Activated CD8-positive, alpha-beta T cell treated with anti-CD3 and anti-CD28 coated beads for 36 hours (primary cell): ENCODE results near the gene TBC1D16. TPM values are rescaled to one million over a fixed set of nuclear protein-coding genes. Genes with fewer than 3 reads are reported as not detected.

Source experiments
- ATAC-seq: fragments of 200-7000 bp; cut with Tn5 transposase; one replicate; pipeline ENCODE4 v1.10.0; 2021; ENCODE audit warnings: mild to moderate bottlenecking, moderate library complexity
- CTCF ChIA-PET: fragments of 350-600 bp; sonication (Branson Sonifier 250); formaldehyde crosslinking; loops from one replicate; lab custom pipeline; 2021; ENCODE audit warnings: antibody characterized with exemption; lab: Charles Lee
- POLR2A ChIA-PET: fragments of 350-600 bp; sonication (Branson Sonifier 250); formaldehyde crosslinking; loops from one replicate; lab custom pipeline; 2021; ENCODE audit warnings: antibody characterized with exemption; lab: Charles Lee
- DNase-seq: peaks from one replicate; pipeline ENCODE4 v3.0.0-alpha.2; 2020
- H3K27ac Mint-ChIP-seq: one replicate; pipeline ENCODE4 v1.8.0; 2021; ENCODE audit warnings: mild to moderate bottlenecking, mixed read lengths
- H3K27me3 Mint-ChIP-seq: one replicate; pipeline ENCODE4 v1.8.0; 2021; ENCODE audit warnings: mixed read lengths
- H3K36me3 Mint-ChIP-seq: one replicate; pipeline ENCODE4 v1.8.0; 2021; ENCODE audit warnings: low read depth, mixed read lengths
- H3K4me1 Mint-ChIP-seq: one replicate; pipeline ENCODE4 v1.8.0; 2021; ENCODE audit warnings: low read depth, mixed read lengths
- H3K4me3 Mint-ChIP-seq: one replicate; pipeline ENCODE4 v1.8.0; 2021; ENCODE audit warnings: mild to moderate bottlenecking, moderate library complexity, mixed read lengths
- H3K9me3 Mint-ChIP-seq: one replicate; pipeline ENCODE4 v1.8.0; 2021; ENCODE audit warnings: mixed read lengths
- intact Hi-C: fragments of 100-400 bp; cut with micrococcal nuclease; formaldehyde crosslinking; loops from one replicate; pipeline ENCODE4 v1.10.0; 2022
- total RNA-seq, 2 experiments: library from RNA; stranded (reverse); gene quantifications; one replicate each; pipeline ENCODE4 v1.2.3, GENCODE V29; 2021
- TF ChIP-seq, protein P1 (sequence below): fragments of 200-600 bp; IDR thresholded peaks from one replicate; pipeline ENCODE4 v1.8.0; 2022; ENCODE audit warnings: antibody characterized with exemption, mild to moderate bottlenecking

The TBC1D16 gene
- total RNA-seq, 2 experiments from 2014 or later: 9.6 to 12.0 TPM

DNA sequence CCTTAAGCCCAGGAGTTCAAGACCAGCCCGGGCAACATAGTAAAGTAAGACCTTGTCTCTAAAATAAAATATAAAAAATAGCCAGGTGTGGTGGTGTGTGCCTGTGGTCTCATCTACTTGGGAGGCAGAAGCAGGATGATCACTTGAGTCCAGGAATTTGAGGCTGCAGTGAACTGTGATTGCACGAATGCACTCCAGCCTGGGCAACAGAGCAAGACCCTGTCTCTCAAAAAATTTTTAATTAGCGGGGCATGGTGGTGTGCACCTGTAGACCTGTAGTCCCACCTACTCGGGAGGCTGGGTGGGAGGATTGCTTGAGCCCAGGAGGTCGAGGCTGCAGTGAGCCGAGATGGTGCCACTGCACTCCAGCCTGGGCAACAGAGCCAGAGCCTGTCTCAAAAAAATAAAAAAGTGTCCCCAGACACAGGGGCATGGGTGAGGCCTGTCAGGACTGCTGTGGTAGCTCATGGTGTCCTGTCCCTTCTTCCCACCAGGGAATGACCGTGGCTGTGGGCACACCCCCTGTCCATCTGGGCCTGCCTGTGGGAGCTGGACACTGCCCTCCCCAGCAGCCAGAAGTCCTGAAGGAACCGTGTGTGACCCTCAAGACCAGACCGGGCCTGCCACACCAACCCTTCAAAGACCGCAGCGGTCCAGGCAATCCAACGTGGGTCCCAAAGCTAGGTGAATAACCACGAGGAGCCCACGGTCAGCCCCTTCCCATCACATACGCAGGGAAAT lies 34.9 kb upstream of the TBC1D16 start:
- TF ChIP-seq, protein P1, sequence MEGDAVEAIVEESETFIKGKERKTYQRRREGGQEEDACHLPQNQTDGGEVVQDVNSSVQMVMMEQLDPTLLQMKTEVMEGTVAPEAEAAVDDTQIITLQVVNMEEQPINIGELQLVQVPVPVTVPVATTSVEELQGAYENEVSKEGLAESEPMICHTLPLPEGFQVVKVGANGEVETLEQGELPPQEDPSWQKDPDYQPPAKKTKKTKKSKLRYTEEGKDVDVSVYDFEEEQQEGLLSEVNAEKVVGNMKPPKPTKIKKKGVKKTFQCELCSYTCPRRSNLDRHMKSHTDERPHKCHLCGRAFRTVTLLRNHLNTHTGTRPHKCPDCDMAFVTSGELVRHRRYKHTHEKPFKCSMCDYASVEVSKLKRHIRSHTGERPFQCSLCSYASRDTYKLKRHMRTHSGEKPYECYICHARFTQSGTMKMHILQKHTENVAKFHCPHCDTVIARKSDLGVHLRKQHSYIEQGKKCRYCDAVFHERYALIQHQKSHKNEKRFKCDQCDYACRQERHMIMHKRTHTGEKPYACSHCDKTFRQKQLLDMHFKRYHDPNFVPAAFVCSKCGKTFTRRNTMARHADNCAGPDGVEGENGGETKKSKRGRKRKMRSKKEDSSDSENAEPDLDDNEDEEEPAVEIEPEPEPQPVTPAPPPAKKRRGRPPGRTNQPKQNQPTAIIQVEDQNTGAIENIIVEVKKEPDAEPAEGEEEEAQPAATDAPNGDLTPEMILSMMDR: no peak
- Mint-ChIP-seq H3K27me3 (peaks cover 2% of the 10 kb centered on the region), H3K4me3 (no peak overlapping the region), H3K9me3 (no peaks in the 10 kb centered on the region), H3K36me3 (no peaks in the 10 kb centered on the region), H3K4me1 (no peaks in the 10 kb centered on the region), H3K27ac (no peak overlapping the region)
- no peak for ATAC-seq
- CTCF ChIA-PET: interaction anchor here (1.2 kb wide), 1 partner anchor 62 kb away, joined by 3 read pairs; no protein-coding TSS in a partner anchor
- POLR2A ChIA-PET: no interaction called here
- no peak for DNase-seq
- intact Hi-C loops: no loop called here

DNA sequence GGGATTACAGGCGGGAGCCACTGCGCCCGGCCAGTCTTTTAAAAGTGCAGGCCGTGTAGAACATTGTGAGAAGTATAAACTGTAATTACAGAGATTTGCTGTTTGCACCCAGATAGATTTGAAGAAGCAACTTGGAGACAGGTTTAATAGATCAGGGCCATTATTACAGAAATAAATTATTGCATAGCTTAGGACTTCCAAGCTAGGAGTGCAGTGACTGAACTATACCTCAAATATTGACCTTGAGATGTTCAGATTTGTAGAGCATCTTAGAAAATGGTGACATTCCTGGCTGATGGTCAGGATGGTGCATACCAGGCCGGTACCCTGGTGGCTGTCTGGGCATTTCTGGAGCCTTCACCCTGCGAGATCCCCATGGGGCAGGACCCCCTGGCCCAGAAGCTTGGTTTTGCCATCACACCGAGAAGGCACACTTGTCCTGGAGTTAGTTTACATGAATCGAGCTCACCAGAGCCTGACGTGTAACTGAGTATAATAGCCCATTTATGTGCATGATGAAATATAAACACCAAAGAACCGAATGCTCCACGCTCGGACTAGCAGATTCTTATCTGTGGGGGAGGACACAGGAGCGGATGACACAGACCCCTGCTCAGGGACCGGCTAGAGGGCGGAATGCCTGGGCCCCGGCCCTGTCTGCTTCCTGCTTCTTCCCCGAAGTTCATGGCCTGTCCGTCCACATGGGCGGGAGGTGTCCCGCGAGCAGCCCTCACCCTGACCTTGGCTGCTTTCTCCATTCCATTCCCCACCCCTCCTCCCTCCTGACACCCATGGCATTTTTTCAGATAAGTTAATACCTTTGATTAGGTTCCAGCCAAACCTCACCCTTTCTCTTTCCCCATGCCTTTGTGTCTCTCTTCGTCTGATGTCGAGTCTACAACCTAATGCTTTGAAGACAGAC lies 32.9 kb upstream of the TBC1D16 start:
- ATAC-seq (no peak), DNase-seq (no peak)
- Mint-ChIP-seq H3K4me3 (no peak overlapping the region), H3K27me3 (peaks cover 2% of the 10 kb centered on the region), H3K4me1 (no peaks in the 10 kb centered on the region), H3K27ac (no peak overlapping the region), H3K36me3 (no peaks in the 10 kb centered on the region), H3K9me3 (no peaks in the 10 kb centered on the region)
- TF ChIP-seq, protein P1: no peak
- ChIA-PET POLR2A (no interaction called here), CTCF (interaction anchor here (1.5 kb wide), 1 partner anchor 33 kb away, joined by 3 read pairs; the partner anchor contains the start of gene GAA)
- intact Hi-C loops: no loop called here

DNA sequence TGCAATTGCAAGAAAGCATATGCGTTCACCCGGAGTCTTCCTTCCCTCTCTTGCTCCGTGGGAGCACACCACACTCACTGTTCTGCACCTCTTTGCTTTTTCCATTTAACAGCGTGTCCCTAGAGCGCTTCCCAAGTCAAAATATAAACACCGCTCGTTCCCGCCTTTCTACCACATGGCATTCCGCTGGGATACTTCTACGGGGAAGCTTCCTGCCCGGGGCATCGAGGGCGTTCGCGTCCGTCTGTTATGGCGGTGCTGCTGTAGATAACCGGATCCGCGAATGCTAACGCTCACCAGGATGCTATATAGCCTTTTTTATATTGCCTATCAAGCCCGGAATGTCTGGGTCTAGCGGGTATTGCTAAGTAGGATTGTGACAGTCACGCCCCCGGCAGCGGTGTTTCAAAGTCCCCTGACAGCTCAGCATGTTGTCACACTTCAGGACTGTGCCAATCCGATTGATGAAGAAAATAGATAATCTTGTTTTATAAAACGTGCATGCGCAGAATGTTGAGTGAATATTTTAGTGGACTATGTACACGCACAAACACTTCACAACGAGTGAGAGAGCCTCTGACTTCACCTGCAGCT lies 31.8 kb upstream of the TBC1D16 start:
- no peak for ATAC-seq
- TF ChIP-seq, protein P1: no peak
- Mint-ChIP-seq H3K4me3 (no peak overlapping the region), H3K27ac (no peak overlapping the region), H3K36me3 (no peaks in the 10 kb centered on the region), H3K27me3 (peaks cover 2% of the 10 kb centered on the region), H3K9me3 (no peaks in the 10 kb centered on the region), H3K4me1 (no peaks in the 10 kb centered on the region)
- DNase-seq: no peak
- CTCF ChIA-PET: no interaction called here
- intact Hi-C loops: no loop called here
- POLR2A ChIA-PET: no interaction called here

DNA sequence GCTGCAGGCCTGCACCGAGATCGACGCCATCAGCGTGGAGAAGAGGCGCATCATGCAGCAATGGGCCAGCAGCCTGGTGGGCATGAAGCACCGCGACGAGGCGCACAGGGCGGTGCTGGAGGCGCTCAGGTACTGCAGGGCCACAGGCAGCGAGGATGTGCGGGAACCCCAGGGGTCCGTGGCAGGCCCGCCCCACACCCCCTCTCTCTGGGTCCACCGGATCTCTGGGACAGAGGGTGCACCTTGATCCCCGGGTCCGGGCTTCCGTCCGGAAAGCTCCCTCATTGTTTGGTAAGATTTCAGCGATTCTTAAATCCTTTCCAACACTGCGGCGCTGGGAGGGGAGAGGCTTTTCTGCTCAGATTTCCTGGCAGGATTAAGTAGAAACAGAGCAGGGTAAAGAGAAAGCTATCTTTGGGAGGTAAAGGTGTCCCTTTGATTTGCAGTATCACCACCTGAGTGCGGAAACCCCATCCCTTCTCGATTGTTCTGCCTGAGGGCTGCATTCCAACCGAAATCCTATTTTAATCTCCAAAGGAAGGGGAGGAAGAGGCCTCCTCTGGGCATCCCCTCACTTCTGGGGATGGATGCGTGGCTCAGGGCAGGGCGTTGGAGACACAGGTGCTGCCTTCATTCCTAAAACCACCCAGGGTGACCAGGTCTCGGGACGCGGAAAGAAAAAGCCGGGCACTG lies 30.0 kb upstream of the TBC1D16 start:
- H3K4me1 Mint-ChIP-seq: no peaks in the 10 kb centered on the region
- H3K4me3 Mint-ChIP-seq: no peak overlapping the region
- DNase-seq (no peak), ATAC-seq (no peak)
- H3K9me3 Mint-ChIP-seq: no peaks in the 10 kb centered on the region
- no peaks in the 10 kb centered on the region for H3K36me3 Mint-ChIP-seq
- H3K27ac Mint-ChIP-seq: no peak overlapping the region
- intact Hi-C loops: no loop called here
- ChIA-PET POLR2A (no interaction called here), CTCF (interaction anchor here (1.1 to 1.8 kb wide), 2 partner anchors 17 to 60 kb away, joined by 3 to 5 read pairs; no protein-coding TSS in a partner anchor)
- peaks cover 2% of the 10 kb centered on the region for H3K27me3 Mint-ChIP-seq
- TF ChIP-seq, protein P1: no peak
